Smooth muscle cell (in vitro differentiated cells): ENCODE data around the gene DGKH. TPM values are rescaled to one million over a fixed set of nuclear protein-coding genes. Genes with fewer than 3 reads are reported as not detected.
"Not testable (repeated sequence)": the region's sequence is repeated elsewhere in the genome, so short reads cannot be mapped to it uniquely, and the experiment has no call there.

Source experiments
- DNase-seq: peaks from one replicate; lab custom pipeline; 2025; ENCODE audit not compliant: unreplicated experiment; lab: John Stamatoyannopoulos, UW
- H2AFZ ChIP-seq: fragments of 200-600 bp; sonication (generic); 2 replicates; pipeline ENCODE4 v1.6.0; 2016; ENCODE audit warnings: antibody characterized with exemption, low read depth, mild to moderate bottlenecking
- H3F3A ChIP-seq: fragments of 200-600 bp; sonication (generic); 2 replicates; pipeline ENCODE4 v1.6.0; 2017; ENCODE audit warnings: antibody characterized with exemption, low read depth
- H3K27ac ChIP-seq: fragments of 200-600 bp; sonication (generic); 2 replicates; pipeline ENCODE4 v1.5.1; 2016; ENCODE audit warnings: low read depth, mild to moderate bottlenecking
- H3K27me3 ChIP-seq: fragments of 200-600 bp; sonication (generic); 2 replicates; pipeline ENCODE4 v1.6.1; 2016; ENCODE audit warnings: low read depth, mild to moderate bottlenecking
- H3K36me3 ChIP-seq: fragments of 200-600 bp; sonication (generic); 2 replicates; pipeline ENCODE4 v1.5.1; 2016; ENCODE audit warnings: low read depth
- H3K4me1 ChIP-seq: fragments of 200-600 bp; sonication (generic); 2 replicates; pipeline ENCODE4 v1.5.1; 2016; ENCODE audit warnings: low read depth
- H3K4me2 ChIP-seq: fragments of 200-600 bp; sonication (generic); 2 replicates; pipeline ENCODE4 v1.6.0; 2016; ENCODE audit warnings: mild to moderate bottlenecking
- H3K4me3 ChIP-seq: fragments of 200-600 bp; sonication (generic); 2 replicates; pipeline ENCODE4 v1.5.1; 2016; ENCODE audit warnings: mild to moderate bottlenecking
- H3K79me2 ChIP-seq: fragments of 200-600 bp; sonication (generic); 2 replicates; pipeline ENCODE4 v1.6.0; 2016; ENCODE audit warnings: low read depth, mild to moderate bottlenecking
- H3K9ac ChIP-seq: fragments of 200-600 bp; sonication (generic); 2 replicates; pipeline ENCODE4 v1.6.0; 2016; ENCODE audit warnings: low read depth
- H3K9me3 ChIP-seq: fragments of 200-600 bp; sonication (generic); replicated peaks from 2 replicates; pipeline ENCODE4 v1.5.1; 2016; ENCODE audit warnings: low read depth
- H4K20me1 ChIP-seq: fragments of 200-600 bp; sonication (generic); 2 replicates; pipeline ENCODE4 v1.6.0; 2016; ENCODE audit warnings: low read depth
- WGBS: methylation state at CpG from one replicate; pipeline ENCODE4 v1.1.7; 2016; ENCODE audit warnings: low lambda C conversion rate; 5-methylcytosine and 5-hydroxymethylcytosine counted together
- polyA plus RNA-seq: library from polyadenylated mRNA; unstranded; fragments of >200 nt; fragmentation: Nextera tagmentation; extraction: Ambion mirVana; gene quantifications from 2 replicates; pipeline ENCODE4 v1.2.1, GENCODE V29; 2016
- total RNA-seq: library from RNA; depleted of rRNA; stranded (reverse); fragments of >200 nt; gene quantifications from 2 replicates; pipeline ENCODE4 v1.2.3, GENCODE V29; 2014
- TF ChIP-seq, protein P1 (sequence below): fragments of 200-600 bp; sonication (generic); IDR thresholded peaks from 2 replicates; pipeline ENCODE4 v1.5.1; 2017; ENCODE audit warnings: borderline replicate concordance, mild to moderate bottlenecking, antibody characterized with exemption; ENCODE audit not compliant: insufficient read depth, poor library complexity, severe bottlenecking

The DGKH gene
- total and polyA plus RNA-seq, 2 experiments from 2014 or later: 1.3 to 6.8 TPM

DNA sequence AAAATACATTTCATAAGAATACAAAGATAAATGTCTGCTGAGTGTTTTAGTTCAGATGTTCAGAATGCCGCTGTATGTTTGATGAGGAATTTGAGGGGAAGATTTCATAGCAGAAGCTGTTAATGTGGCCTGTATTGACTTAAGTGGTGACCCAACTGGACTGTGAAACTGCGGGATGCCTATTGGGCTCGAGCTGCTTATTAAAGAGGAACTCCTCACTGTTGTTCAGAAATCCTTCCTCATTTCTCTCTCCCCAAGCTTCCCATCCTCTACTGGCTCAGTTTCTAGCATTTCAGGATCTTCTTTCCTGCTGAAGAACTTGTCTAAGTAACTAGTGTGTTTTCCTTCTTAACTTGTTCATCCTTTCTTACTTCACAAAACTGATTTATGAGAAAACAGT lies 20.4 kb downstream of the DGKH start:
- Histone ChIP-seq H3K79me2 (no peaks in the 10 kb centered on the region), H3F3A (peaks cover 4% of the 10 kb centered on the region), H3K36me3 (no peaks in the 10 kb centered on the region), H3K9ac (no peak overlapping the region), H3K4me2 (no peak overlapping the region), H3K27ac (no peak overlapping the region), H2AFZ (no peak overlapping the region), H3K4me3 (no peak overlapping the region), H3K9me3 (no peaks in the 10 kb centered on the region), H4K20me1 (peaks cover 4% of the 10 kb centered on the region), H3K27me3 (no peaks in the 10 kb centered on the region), H3K4me1 (peaks cover 6% of the 10 kb centered on the region)
- no peak for DNase-seq
- 76% methylated on average over 3 of the region's 3 CpGs for WGBS
- TF ChIP-seq, protein P1, sequence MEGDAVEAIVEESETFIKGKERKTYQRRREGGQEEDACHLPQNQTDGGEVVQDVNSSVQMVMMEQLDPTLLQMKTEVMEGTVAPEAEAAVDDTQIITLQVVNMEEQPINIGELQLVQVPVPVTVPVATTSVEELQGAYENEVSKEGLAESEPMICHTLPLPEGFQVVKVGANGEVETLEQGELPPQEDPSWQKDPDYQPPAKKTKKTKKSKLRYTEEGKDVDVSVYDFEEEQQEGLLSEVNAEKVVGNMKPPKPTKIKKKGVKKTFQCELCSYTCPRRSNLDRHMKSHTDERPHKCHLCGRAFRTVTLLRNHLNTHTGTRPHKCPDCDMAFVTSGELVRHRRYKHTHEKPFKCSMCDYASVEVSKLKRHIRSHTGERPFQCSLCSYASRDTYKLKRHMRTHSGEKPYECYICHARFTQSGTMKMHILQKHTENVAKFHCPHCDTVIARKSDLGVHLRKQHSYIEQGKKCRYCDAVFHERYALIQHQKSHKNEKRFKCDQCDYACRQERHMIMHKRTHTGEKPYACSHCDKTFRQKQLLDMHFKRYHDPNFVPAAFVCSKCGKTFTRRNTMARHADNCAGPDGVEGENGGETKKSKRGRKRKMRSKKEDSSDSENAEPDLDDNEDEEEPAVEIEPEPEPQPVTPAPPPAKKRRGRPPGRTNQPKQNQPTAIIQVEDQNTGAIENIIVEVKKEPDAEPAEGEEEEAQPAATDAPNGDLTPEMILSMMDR: no peak

DNA sequence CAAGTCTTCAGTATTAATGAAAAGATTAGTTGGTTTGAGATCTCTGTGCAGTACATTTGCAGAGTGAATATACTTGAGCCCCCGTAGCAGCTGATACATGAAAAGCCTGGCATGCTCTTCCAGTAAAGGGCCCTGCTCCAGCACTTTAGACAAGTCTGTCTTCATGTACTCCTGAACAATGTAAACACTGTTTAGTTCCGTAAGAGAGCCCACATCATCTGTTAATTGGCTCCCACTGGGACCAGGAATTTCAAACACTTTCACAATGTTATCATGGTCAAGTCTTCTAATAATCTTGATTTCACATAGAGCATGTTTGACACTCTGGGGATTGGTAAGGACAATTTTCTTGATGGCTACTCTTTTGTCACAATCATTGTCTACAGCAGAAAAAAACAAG lies 22.2 kb downstream of the DGKH start:
- H3K4me2 ChIP-seq, DNase-seq, H3K9ac ChIP-seq, H4K20me1 ChIP-seq, H3K4me3 ChIP-seq, H3K4me1 ChIP-seq, H3K79me2 ChIP-seq, H3K27me3 ChIP-seq, H3K36me3 ChIP-seq, H3F3A ChIP-seq, H3K27ac ChIP-seq, H3K9me3 ChIP-seq, H2AFZ ChIP-seq: not testable (repeated sequence)
- WGBS: 58% methylated on average over 2 of the region's 2 CpGs

DNA sequence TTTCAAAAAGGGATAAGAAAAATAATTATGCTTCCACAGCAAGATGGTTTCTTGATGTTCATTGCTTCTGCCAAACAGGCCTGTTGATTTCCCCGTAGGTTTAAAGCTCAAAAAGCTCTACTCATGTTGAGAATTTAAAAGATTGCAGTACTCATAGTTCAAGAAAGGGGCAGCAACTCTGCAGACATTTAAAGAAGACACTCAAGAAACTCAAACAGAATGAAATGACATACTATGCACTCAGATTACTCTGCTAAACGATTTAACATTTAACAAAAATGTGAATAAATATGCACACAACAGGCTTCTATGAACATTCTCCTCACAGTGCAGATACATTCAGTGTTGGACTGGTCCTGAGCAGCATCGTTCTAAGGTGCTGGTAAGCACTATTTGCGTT lies 22.7 kb downstream of the DGKH start:
- H3K27ac ChIP-seq, H2AFZ ChIP-seq, H3K4me1 ChIP-seq, H3K27me3 ChIP-seq, H3F3A ChIP-seq, H3K4me2 ChIP-seq, H3K36me3 ChIP-seq, DNase-seq, H3K79me2 ChIP-seq, H3K9me3 ChIP-seq, H3K9ac ChIP-seq, H4K20me1 ChIP-seq, H3K4me3 ChIP-seq: not testable (repeated sequence)
- 88% methylated on average over 4 of the region's 4 CpGs for WGBS

DNA sequence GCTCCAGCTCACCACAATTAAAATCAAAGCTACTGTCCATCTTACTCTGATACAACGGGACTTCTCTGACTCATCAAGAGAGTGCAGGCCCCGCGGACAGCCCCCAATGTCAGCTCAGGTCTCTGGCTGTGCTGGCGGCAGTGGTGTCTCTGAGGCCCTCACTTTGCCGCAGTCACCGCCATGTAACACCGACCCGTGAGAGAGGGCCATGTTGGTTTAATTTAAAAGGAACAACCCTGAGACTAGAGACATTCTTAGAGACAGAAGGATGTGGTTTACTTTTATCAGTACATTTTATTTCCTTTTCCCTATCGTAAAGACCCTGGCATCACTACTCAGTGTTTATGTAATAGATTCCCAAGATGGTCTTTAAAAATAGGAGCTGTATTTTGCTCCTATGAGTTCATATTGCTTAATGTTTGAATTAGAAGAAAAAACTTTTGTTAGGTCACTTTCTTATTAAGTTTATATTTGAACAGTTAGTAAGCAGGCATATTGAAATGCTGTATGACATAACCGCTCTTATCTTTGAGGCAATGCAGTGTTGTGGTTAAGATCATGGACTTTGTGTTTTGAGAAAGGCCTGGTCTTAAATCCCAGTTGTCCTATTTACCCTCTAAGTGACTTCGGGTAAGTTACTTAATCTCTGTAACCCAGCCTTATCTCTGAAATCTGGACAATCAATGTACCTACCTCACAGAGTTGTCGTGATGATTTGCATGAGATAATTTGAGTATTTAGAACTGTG lies 23.4 kb downstream of the DGKH start:
- Histone ChIP-seq H3K27me3 (no peaks in the 10 kb centered on the region), H3K9me3 (no peaks in the 10 kb centered on the region), H2AFZ (no peak overlapping the region), H3K79me2 (no peaks in the 10 kb centered on the region), H3K27ac (peak overlapping the region; percentile 39), H3K36me3 (no peaks in the 10 kb centered on the region), H3K4me2 (peak overlapping the region; percentile 44), H3K9ac (no peak overlapping the region), H3K4me3 (no peak overlapping the region), H3K4me1 (no peaks in the 10 kb centered on the region), H4K20me1 (peaks cover 3% of the 10 kb centered on the region), H3F3A (no peaks in the 10 kb centered on the region)
- DNase-seq: no peak
- TF ChIP-seq, protein P1: no peak
- 37% methylated on average over 12 of the region's 12 CpGs for WGBS

DNA sequence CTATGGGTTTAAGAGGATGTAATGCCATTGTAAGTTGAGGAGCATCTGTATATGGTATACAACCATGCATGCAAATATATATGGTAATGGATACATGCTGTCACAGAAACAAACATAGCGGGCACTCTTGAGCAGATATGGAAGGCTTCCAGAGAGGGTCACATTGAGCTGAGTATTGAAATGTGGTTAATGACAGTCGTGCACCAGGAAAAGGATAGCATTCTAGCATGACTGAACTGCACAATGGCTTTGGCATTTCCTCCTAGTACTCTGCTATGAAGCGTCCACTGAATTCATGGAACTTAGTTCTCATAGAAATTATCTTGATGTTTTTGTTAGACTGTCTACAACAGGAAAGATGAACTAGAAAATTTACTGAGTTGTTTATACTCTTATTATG lies 25.2 kb downstream of the DGKH start:
- no peaks in the 10 kb centered on the region for H3K79me2 ChIP-seq
- H2AFZ ChIP-seq: no peak overlapping the region
- peaks cover 3% of the 10 kb centered on the region for H4K20me1 ChIP-seq
- no peak overlapping the region for H3K9ac ChIP-seq
- H3F3A ChIP-seq: no peaks in the 10 kb centered on the region
- DNase-seq: no peak
- TF ChIP-seq, protein P1: no peak
- no peak overlapping the region for H3K4me2 ChIP-seq
- H3K27me3 ChIP-seq: no peaks in the 10 kb centered on the region
- H3K9me3 ChIP-seq: no peaks in the 10 kb centered on the region
- no peaks in the 10 kb centered on the region for H3K36me3 ChIP-seq
- no peak overlapping the region for H3K27ac ChIP-seq
- 69% methylated on average over 3 of the region's 3 CpGs for WGBS
- H3K4me1 ChIP-seq: no peaks in the 10 kb centered on the region
- H3K4me3 ChIP-seq: no peak overlapping the region
